ENCODE data around the gene FANCC. TPM values are rescaled to one million over a fixed set of nuclear protein-coding genes. Genes with fewer than 3 reads are reported as not detected.
A peak's percentile ranks its signal among the peaks of the same experiment; 100 is the strongest.

FANCC gene
- total and polyA plus RNA-seq, 2 of the 4 experiments (the other 2 are of a cell fraction), result 4.7 to 6.3 TPM

- Histone ChIP-seq H2BK15ac (ENCODE audit: low read depth, low read length) (no peak overlapping the region; the same call in 2 of the 3 replicates), H3K4ac (ENCODE audit: low read depth, low read length) (peak overlapping the region; percentile 86), H4K91ac (ENCODE audit: insufficient read depth, low read depth, low read length) (peak overlapping the region; percentile 48), H2BK5ac (ENCODE audit: low read depth, low read length, poor library complexity, severe bottlenecking) (peak overlapping the region; percentile 88), H2AFZ (replicated peaks; ENCODE audit: low read length, poor library complexity) (peak overlapping the region; percentile 67), H4K5ac (ENCODE audit: low read depth, low read length) (no peak overlapping the region), H3K27ac (ENCODE audit: insufficient read depth, low read length) (peak overlapping the region; percentile 90; the same call in 1 of the 2 replicates), H2AK5ac (ENCODE audit: low read depth, low read length) (no peak overlapping the region), H3K79me1 (ENCODE audit: low read depth in 1 of 2, low read length in 2 of 2) (peaks cover 13 to 49% of the 10 kb centered on the region in 2 experiments; a peak in 3 of 4 replicates), H2BK20ac (ENCODE audit: low read depth, low read length) (peak overlapping the region; percentile 87; the same call in 1 of the 2 replicates), H4K8ac (ENCODE audit: low read depth in 2 of 2, low read length in 2 of 2) (peak overlapping the region in 1 of 2 experiments; percentile 16; a peak in 1 of 4 replicates), H3K4me3 (ENCODE audit: insufficient read depth, low read depth, low read length) (no peak overlapping the region), H3K9me1 (ENCODE audit: insufficient read depth, low read length) (peaks cover 7% of the 10 kb centered on the region; the same call in 1 of the 2 replicates), H3K27me3 (ENCODE audit: control insufficient read depth, insufficient read depth, low read length) (no peaks in the 10 kb centered on the region), H4K20me1 (ENCODE audit: insufficient read depth, low read length) (no peaks in the 10 kb centered on the region), H3K23ac (ENCODE audit: low read depth, low read length) (peak overlapping the region; percentile 83), H2BK120ac (ENCODE audit: low read depth, low read length) (peak overlapping the region; percentile 88), H3K56ac (ENCODE audit: extremely low read depth, insufficient read depth, low read length) (peak overlapping the region; percentile 63; the same call in 1 of the 2 replicates), H3K9me3 (ENCODE audit: control insufficient read depth, insufficient read depth, low read length) (no peaks in the 10 kb centered on the region), H3K9ac (ENCODE audit: low read depth, low read length) (no peak overlapping the region), H3K4me2 (ENCODE audit: low read depth, low read length) (peak overlapping the region; percentile 71), H3K14ac (replicated peaks; ENCODE audit: low read depth, low read length) (peak overlapping the region; percentile 66), H3K18ac (ENCODE audit: low read depth, low read length) (0 out of 2 replicates have a peak overlapping the region, but pooled peaks have one; percentile 18), H2AK9ac (replicated peaks; ENCODE audit: low read depth, low read length, poor library complexity) (no peak overlapping the region), H3K4me1 (ENCODE audit: control insufficient read depth, insufficient read depth, low read length) (peaks cover 9% of the 10 kb centered on the region), H3K36me3 (ENCODE audit: control insufficient read depth, insufficient read depth, low read length) (no peaks in the 10 kb centered on the region)
- DNase-seq (peak; percentile 55), ATAC-seq (ENCODE audit: low read depth) (peak; percentile 73)
- no CpG with 5 or more reads among the region's 3 CpGs for WGBS, 2 experiments (ENCODE audit: extremely low coverage in 2 of 2, insufficient read length in 1 of 2)
- in situ Hi-C loops (cut with MboI; ENCODE audit: low sequenced_read_pairs), result no loop called here
- no TSS peak for BruUV-seq (replicated peaks)
- dilution Hi-C loops (cut with HindIII; ENCODE audit: low sequenced_read_pairs, unreplicated experiment), result no loop called here
- CTCF ChIA-PET, result no interaction called here
- intact Hi-C loops (cut with micrococcal nuclease), result loop anchor here (1.0 to 5.0 kb wide), 2 partner anchors 22 to 146 kb away; no protein-coding TSS in a partner anchor
- POLR2A ChIA-PET (ENCODE audit: unreplicated experiment), result no interaction called here
- TF ChIP-seq ELK1 (IDR thresholded peaks at IDR 0.05; ENCODE audit: borderline replicate concordance, low read depth, low read length) (no peak), CEBPB (IDR thresholded peaks at IDR 0.05; ENCODE audit: low read depth, low read length) (no peak), MAFK (IDR thresholded peaks at IDR 0.05; ENCODE audit: low read depth, low read length) (no peak), SMC3 (IDR thresholded peaks at IDR 0.05; ENCODE audit: low read depth, low read length) (no peak), RCOR1 (IDR thresholded peaks at IDR 0.05; ENCODE audit: insufficient replicate concordance, low read length) (no peak), RAD21 (IDR thresholded peaks at IDR 0.05; ENCODE audit: low read length) (no peak), MXI1 (IDR thresholded peaks at IDR 0.05; ENCODE audit: borderline replicate concordance, low read depth, low read length) (no peak), BHLHE40 (IDR thresholded peaks at IDR 0.05; ENCODE audit: low read depth, low read length) (no peak), NFE2L2 (IDR thresholded peaks at IDR 0.05; ENCODE audit: low read depth, low read length) (no peak), CTCF (conservative IDR thresholded peaks at IDR 0.05; ENCODE audit: low read depth, low read length) (no peak), MAZ (IDR thresholded peaks at IDR 0.05; ENCODE audit: borderline replicate concordance, low read depth, low read length) (no peak), CHD1 (IDR thresholded peaks at IDR 0.05; ENCODE audit: low read depth, low read length) (no peak), RFX5 (IDR thresholded peaks at IDR 0.05; ENCODE audit: low read depth, low read length) (no peak), FOS (IDR thresholded peaks at IDR 0.05; ENCODE audit: low read depth, low read length) (no peak), POLR2A (IDR thresholded peaks at IDR 0.05; ENCODE audit: low read depth, low read length) (no peak)
Measured at GRCh38 chr9:95305770-95306492, 11.6 kb downstream of the FANCC start.

All from IMR-90 (cell line).